ENCODE results near the gene ETV5.

DNA sequence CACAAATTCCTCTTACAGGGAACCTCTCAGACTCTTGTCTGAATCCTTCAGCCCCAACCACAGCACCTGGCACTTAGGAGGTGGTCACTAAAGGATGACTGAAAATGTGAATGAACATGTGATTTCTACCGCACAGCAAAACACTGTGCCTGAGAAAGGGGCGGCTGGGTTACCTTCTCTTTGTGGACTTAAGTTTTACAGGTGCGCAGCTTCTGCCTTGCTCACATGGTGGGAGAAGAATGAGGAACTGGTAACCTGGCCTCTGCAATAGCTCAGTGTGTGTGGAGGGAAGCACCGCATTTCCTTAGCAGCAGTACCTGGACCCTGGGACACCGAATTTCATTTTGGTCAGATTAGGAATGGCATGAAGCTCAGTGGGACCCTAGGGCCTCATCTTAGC, 9.8 kb upstream of the ETV5 start:
- TF ChIP-seq, protein P1, sequence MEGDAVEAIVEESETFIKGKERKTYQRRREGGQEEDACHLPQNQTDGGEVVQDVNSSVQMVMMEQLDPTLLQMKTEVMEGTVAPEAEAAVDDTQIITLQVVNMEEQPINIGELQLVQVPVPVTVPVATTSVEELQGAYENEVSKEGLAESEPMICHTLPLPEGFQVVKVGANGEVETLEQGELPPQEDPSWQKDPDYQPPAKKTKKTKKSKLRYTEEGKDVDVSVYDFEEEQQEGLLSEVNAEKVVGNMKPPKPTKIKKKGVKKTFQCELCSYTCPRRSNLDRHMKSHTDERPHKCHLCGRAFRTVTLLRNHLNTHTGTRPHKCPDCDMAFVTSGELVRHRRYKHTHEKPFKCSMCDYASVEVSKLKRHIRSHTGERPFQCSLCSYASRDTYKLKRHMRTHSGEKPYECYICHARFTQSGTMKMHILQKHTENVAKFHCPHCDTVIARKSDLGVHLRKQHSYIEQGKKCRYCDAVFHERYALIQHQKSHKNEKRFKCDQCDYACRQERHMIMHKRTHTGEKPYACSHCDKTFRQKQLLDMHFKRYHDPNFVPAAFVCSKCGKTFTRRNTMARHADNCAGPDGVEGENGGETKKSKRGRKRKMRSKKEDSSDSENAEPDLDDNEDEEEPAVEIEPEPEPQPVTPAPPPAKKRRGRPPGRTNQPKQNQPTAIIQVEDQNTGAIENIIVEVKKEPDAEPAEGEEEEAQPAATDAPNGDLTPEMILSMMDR (IDR thresholded peaks at IDR 0.05), result no peak
- no peak for TF ChIP-seq EP300 (IDR thresholded peaks at IDR 0.05)
- no peak for TF ChIP-seq POLR2A (IDR thresholded peaks at IDR 0.05)

Measured in tibial nerve (tissue), 4 donors.